Testis (tissue), 2 donors: ENCODE results near the gene CCSER1.

ENCODE experiments used
- POLR2A ChIP-seq: fragments of 450-650 bp; IDR thresholded peaks from one replicate; pipeline ENCODE4 v1.6.1; 2017; ENCODE audit warnings: antibody characterized with exemption, mild to moderate bottlenecking, moderate library complexity
- TF ChIP-seq, protein P1 (sequence below), 3 experiments: fragments of 450-650 bp in 2 of 3; fragments of 200-600 bp in 1 of 3; sonication (generic) in 1 of 3; IDR thresholded peaks; one replicate each; pipeline ENCODE4 v1.5.1; 2016 to 2019; ENCODE audit warnings: antibody characterized with exemption in 3 of 3, mild to moderate bottlenecking in 2 of 3, moderate library complexity in 1 of 3

DNA sequence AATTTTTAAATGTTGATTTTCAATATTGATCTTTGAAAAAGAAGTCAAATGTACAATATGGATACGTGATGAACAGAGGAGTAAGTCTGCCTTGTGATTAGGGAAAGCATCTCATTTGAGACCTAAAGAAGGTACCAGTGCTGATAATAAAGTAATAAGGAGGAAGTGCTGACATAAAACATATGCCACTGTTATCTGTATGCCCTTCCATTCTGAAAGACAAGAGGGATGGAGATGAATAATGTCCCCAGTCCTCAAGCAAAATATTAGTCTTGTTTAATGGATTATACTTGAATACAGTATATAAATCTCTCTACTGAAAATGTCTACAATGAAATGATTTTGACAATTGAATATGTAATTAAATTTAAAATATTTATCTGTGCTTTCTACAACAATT, 58.2 kb downstream of the CCSER1 start:
- TF ChIP-seq, protein P1, sequence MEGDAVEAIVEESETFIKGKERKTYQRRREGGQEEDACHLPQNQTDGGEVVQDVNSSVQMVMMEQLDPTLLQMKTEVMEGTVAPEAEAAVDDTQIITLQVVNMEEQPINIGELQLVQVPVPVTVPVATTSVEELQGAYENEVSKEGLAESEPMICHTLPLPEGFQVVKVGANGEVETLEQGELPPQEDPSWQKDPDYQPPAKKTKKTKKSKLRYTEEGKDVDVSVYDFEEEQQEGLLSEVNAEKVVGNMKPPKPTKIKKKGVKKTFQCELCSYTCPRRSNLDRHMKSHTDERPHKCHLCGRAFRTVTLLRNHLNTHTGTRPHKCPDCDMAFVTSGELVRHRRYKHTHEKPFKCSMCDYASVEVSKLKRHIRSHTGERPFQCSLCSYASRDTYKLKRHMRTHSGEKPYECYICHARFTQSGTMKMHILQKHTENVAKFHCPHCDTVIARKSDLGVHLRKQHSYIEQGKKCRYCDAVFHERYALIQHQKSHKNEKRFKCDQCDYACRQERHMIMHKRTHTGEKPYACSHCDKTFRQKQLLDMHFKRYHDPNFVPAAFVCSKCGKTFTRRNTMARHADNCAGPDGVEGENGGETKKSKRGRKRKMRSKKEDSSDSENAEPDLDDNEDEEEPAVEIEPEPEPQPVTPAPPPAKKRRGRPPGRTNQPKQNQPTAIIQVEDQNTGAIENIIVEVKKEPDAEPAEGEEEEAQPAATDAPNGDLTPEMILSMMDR (IDR thresholded peaks at IDR 0.05): no peak
- TF ChIP-seq POLR2A: no peak
